Measurements from ENCODE around the gene DIP2A.

Gene DIP2A

GRCh38 chr21:46552865-46553379, 94.2 kb downstream of the DIP2A start:
- no peak for TF ChIP-seq CTCF (IDR thresholded peaks at IDR 0.05; ENCODE audit: low read depth, low read length)
- Histone ChIP-seq H3K36me3 (peaks cover 68% of the 10 kb centered on the region), H3K9me3 (ENCODE audit: severe bottlenecking) (no peaks in the 10 kb centered on the region), H3K27me3 (ENCODE audit: insufficient read depth, low read depth, severe bottlenecking) (no peaks in the 10 kb centered on the region), H3K4me3 (ENCODE audit: low read depth, low read length) (no peak overlapping the region), H3K27ac (peak overlapping the region; percentile 34)
- no peak for DNase-seq

GRCh38 chr21:46553993-46554392, 95.3 kb downstream of the DIP2A start:
- Histone ChIP-seq H3K27me3 (ENCODE audit: insufficient read depth, low read depth, severe bottlenecking) (no peaks in the 10 kb centered on the region), H3K9me3 (ENCODE audit: severe bottlenecking) (no peaks in the 10 kb centered on the region), H3K36me3 (peaks cover 64% of the 10 kb centered on the region), H3K27ac (peak overlapping the region; percentile 33), H3K4me3 (ENCODE audit: low read depth, low read length) (no peak overlapping the region)
- TF ChIP-seq CTCF (IDR thresholded peaks at IDR 0.05; ENCODE audit: low read depth, low read length), result no peak
- DNase-seq, result no peak

GRCh38 chr21:46554431-46555224, 95.9 kb downstream of the DIP2A start:
- Histone ChIP-seq H3K27me3 (ENCODE audit: insufficient read depth, low read depth, severe bottlenecking) (no peaks in the 10 kb centered on the region), H3K4me3 (ENCODE audit: low read depth, low read length) (no peak overlapping the region), H3K36me3 (peaks cover 61% of the 10 kb centered on the region), H3K9me3 (ENCODE audit: severe bottlenecking) (no peaks in the 10 kb centered on the region), H3K27ac (no peak overlapping the region; the same call in 1 of the 2 replicates)
- DNase-seq, result no peak
- no peak for TF ChIP-seq CTCF (IDR thresholded peaks at IDR 0.05; ENCODE audit: low read depth, low read length)

GRCh38 chr21:46555225-46555617, 96.5 kb downstream of the DIP2A start:
- H3K4me3 ChIP-seq (ENCODE audit: low read depth, low read length), result no peak overlapping the region
- peaks cover 59% of the 10 kb centered on the region for H3K36me3 ChIP-seq
- no peak for DNase-seq
- H3K9me3 ChIP-seq (ENCODE audit: severe bottlenecking), result no peaks in the 10 kb centered on the region
- no peak for TF ChIP-seq CTCF (IDR thresholded peaks at IDR 0.05; ENCODE audit: low read depth, low read length)
- H3K27me3 ChIP-seq (ENCODE audit: insufficient read depth, low read depth, severe bottlenecking), result no peaks in the 10 kb centered on the region
- no peak overlapping the region for H3K27ac ChIP-seq

GRCh38 chr21:46555678-46556077, 97.0 kb downstream of the DIP2A start:
- no peak for TF ChIP-seq CTCF (IDR thresholded peaks at IDR 0.05; ENCODE audit: low read depth, low read length)
- Histone ChIP-seq H3K27me3 (ENCODE audit: insufficient read depth, low read depth, severe bottlenecking) (no peaks in the 10 kb centered on the region), H3K4me3 (ENCODE audit: low read depth, low read length) (no peak overlapping the region), H3K27ac (no peak overlapping the region), H3K9me3 (ENCODE audit: severe bottlenecking) (no peaks in the 10 kb centered on the region), H3K36me3 (peaks cover 55% of the 10 kb centered on the region)
- DNase-seq, result no peak

Data from WERI-Rb-1 (cell line).